K562 (cell line): ENCODE measurements around the gene TTC21A. TPM values are rescaled to one million over a fixed set of nuclear protein-coding genes. Genes with fewer than 3 reads are reported as not detected.

ENCODE experiments used
- ATF3 ChIP-seq, 2 experiments: fragments of 450-650 bp in 1 of 2; sonication (generic) in 1 of 2; formaldehyde crosslinking in 1 of 2; IDR thresholded peaks in 1 of 2; conservative IDR thresholded peaks in 1 of 2; 2 replicates each; pipeline versions ENCODE4 v1.6.1 to v1.8.1; 2016 to 2023; ENCODE audit warnings: mild to moderate bottlenecking in 2 of 2, moderate library complexity in 2 of 2, inconsistent platforms in 1 of 2, missing genetic modification reagents in 1 of 2
- CBFB ChIP-seq: sonication (generic); formaldehyde crosslinking; IDR thresholded peaks from 2 replicates; pipeline ENCODE4 v1.4.0; 2020; ENCODE audit warnings: mild to moderate bottlenecking, missing genetic modification reagents
- CBX5 ChIP-seq: IDR thresholded peaks from 2 replicates; pipeline ENCODE4 v1.6.1; 2014; ENCODE audit warnings: low read depth, borderline replicate concordance
- CCAR2 ChIP-seq: fragments of 200-400 bp; formaldehyde crosslinking; IDR thresholded peaks from 2 replicates; pipeline ENCODE4 v1.6.1; 2017; ENCODE audit warnings: mild to moderate bottlenecking, low read depth, low read length
- DEAF1 ChIP-seq: fragments of 450-650 bp; formaldehyde crosslinking; IDR thresholded peaks from 2 replicates; pipeline ENCODE4 v1.4.0; 2020; ENCODE audit warnings: mild to moderate bottlenecking, moderate library complexity
- DPF2 ChIP-seq: fragments of 450-650 bp; IDR thresholded peaks from 2 replicates; pipeline ENCODE4 v1.6.1; 2016
- GATAD2A ChIP-seq: fragments of 450-650 bp; IDR thresholded peaks from 2 replicates; pipeline ENCODE4 v1.6.1; 2017
- JUNB ChIP-seq: fragments of 450-650 bp; formaldehyde crosslinking; conservative IDR thresholded peaks from 2 replicates; pipeline ENCODE4 v1.4.0; 2020; ENCODE audit warnings: mild to moderate bottlenecking
- KDM5B ChIP-seq: fragments of 200-600 bp; sonication (generic); IDR thresholded peaks from 2 replicates; pipeline ENCODE4 v1.6.1; 2012; ENCODE audit warnings: low read depth, mild to moderate bottlenecking, moderate library complexity, low read length, control low read depth, inconsistent platforms; ENCODE audit not compliant: insufficient replicate concordance
- NCOA1 ChIP-seq: fragments of 450-650 bp; IDR thresholded peaks from 2 replicates; pipeline ENCODE4 v1.6.1; 2016; ENCODE audit warnings: low read depth
- POLR2A ChIP-seq: fragments of 450-650 bp; conservative IDR thresholded peaks from 2 replicates; pipeline ENCODE4 v1.6.1; 2016
- RB1 ChIP-seq: fragments of 450-650 bp; IDR thresholded peaks from 2 replicates; pipeline ENCODE4 v1.6.1; 2017; ENCODE audit warnings: low read depth, mild to moderate bottlenecking
- RBBP5 ChIP-seq: fragments of 200-600 bp; sonication (generic); IDR thresholded peaks from 2 replicates; pipeline ENCODE4 v1.6.1; 2012; ENCODE audit warnings: borderline replicate concordance, mild to moderate bottlenecking, low read length, control low read depth, inconsistent platforms; ENCODE audit not compliant: insufficient read depth, poor library complexity, severe bottlenecking
- RBFOX2 ChIP-seq: fragments of 200-400 bp; formaldehyde crosslinking; IDR thresholded peaks from 2 replicates; pipeline ENCODE4 v1.6.1; 2017; ENCODE audit warnings: low read depth, mild to moderate bottlenecking, low read length, moderate library complexity
- RCOR1 ChIP-seq, 2 experiments: IDR thresholded peaks; 2 replicates each; pipeline ENCODE4 v1.6.1; 2012; ENCODE audit warnings: low read depth in 2 of 2, low read length in 2 of 2, borderline replicate concordance in 1 of 2, improper control_type of control experiment in 1 of 2
- SRF ChIP-seq, 2 experiments: fragments of 250-450, 450-650 bp in 1 of 2; sonication (Bioruptor Pico) in 1 of 2; sonication (generic) in 1 of 2; formaldehyde crosslinking; IDR thresholded peaks; 2 replicates each; pipeline versions ENCODE4 v1.5.0 to v1.5.1; 2020 to 2022; ENCODE audit warnings: mild to moderate bottlenecking in 1 of 2, missing genetic modification reagents in 1 of 2
- STAT5A ChIP-seq: IDR thresholded peaks from 2 replicates; pipeline ENCODE4 v1.6.1; 2012; ENCODE audit warnings: low read length, inconsistent platforms, borderline replicate concordance
- TBP ChIP-seq: optimal IDR thresholded peaks from 2 replicates; pipeline ENCODE3; 2011; ENCODE audit warnings: low read depth, low read length, improper control_type of control experiment
- WHSC1 ChIP-seq: IDR thresholded peaks from one replicate; pipeline ENCODE4 v1.6.1; 2012; ENCODE audit warnings: low read length, control low read depth, inconsistent platforms
- ZBTB17 ChIP-seq: fragments of 450-650 bp; formaldehyde crosslinking; IDR thresholded peaks from 2 replicates; pipeline ENCODE4 v1.4.0; 2020; ENCODE audit warnings: mild to moderate bottlenecking
- ZBTB9 ChIP-seq: fragments of 450-650 bp; formaldehyde crosslinking; IDR thresholded peaks from 2 replicates; pipeline ENCODE4 v1.4.0; 2020; ENCODE audit warnings: mild to moderate bottlenecking, moderate library complexity
- ZNF311 ChIP-seq: fragments of 250-450 bp; sonication (Bioruptor Pico); IDR thresholded peaks from 2 replicates; pipeline ENCODE4 v1.4.0; 2020; ENCODE audit warnings: mild to moderate bottlenecking, moderate library complexity
- ZNF561 ChIP-seq: fragments of 450-650 bp; formaldehyde crosslinking; conservative IDR thresholded peaks from 2 replicates; pipeline ENCODE4 v1.4.0; 2020; ENCODE audit warnings: mild to moderate bottlenecking, moderate library complexity
- ZNF589 ChIP-seq: fragments of 200-800 bp; sonication (Bioruptor generic); IDR thresholded peaks from 2 replicates; pipeline ENCODE4 v1.6.1; 2016; ENCODE audit warnings: low read depth, missing genetic modification characterization, missing compliant biosample characterization
- ZNF699 ChIP-seq: fragments of 250-450 bp; sonication (Bioruptor Pico); IDR thresholded peaks from 2 replicates; pipeline ENCODE4 v1.8.0; 2021; ENCODE audit warnings: mild to moderate bottlenecking, moderate library complexity; ENCODE audit not compliant: insufficient replicate concordance
- ZNF707 ChIP-seq: fragments of 250-450 bp; sonication (Bioruptor Pico); conservative IDR thresholded peaks from 2 replicates; pipeline ENCODE4 v1.8.0; 2022; ENCODE audit warnings: inconsistent platforms, mild to moderate bottlenecking, moderate library complexity
- polyA plus RNA-seq, 8 experiments: library from polyadenylated mRNA; depleted of rRNA in 4 of 8; stranded (reverse) in 5 of 8; unstranded in 3 of 8; fragments of >200 nt; fragmentation: Nextera tagmentation in 2 of 8; fragmentation: Illumina TruSeq in 1 of 8; extraction: Ambion mirVana in 2 of 8; extraction: Trizol in 1 of 8; gene quantifications; 2 replicates each; pipeline versions ENCODE4 v1.2.1 to v1.2.3, GENCODE V29; 2011 to 2014; ENCODE audit warnings: inconsistent platforms in 1 of 8, missing spikeins in 1 of 8
- total RNA-seq, 7 experiments: library from RNA; depleted of rRNA in 6 of 7; stranded (reverse); fragments of >200 nt in 6 of 7; fragmentation: Illumina TruSeq in 2 of 7; extraction: Trizol in 2 of 7; gene quantifications; 2 replicates each; pipeline versions ENCODE4 v1.2.1 to v1.2.3, GENCODE V29; 2011 to 2021; ENCODE audit warnings: low replicate concordance in 1 of 7

TTC21A gene
- total and polyA plus RNA-seq, 9 of the 15 experiments (the other 6 are each of a cell fraction or from before 2014, with no cell fraction given): 0.22 to 1.4 (median 0.70) TPM

GRCh38 chr3:39177708-39178332, 70.3 kb downstream of the TTC21A start (continued):
- TF ChIP-seq ZBTB9 (CRISPR knock-in tag): peak; percentile 80
- peak; percentile 91 for TF ChIP-seq RBFOX2
- peak; percentile 45 for TF ChIP-seq RBBP5
- TF ChIP-seq KDM5B: peak; percentile 75
- TF ChIP-seq TBP: peak; percentile 89
- TF ChIP-seq CBFB (CRISPR knock-in tag): no peak
- TF ChIP-seq ZNF561 (CRISPR knock-in tag): no peak
- TF ChIP-seq ATF3 (IDR thresholded peaks at IDR 0.05): peak; percentile 77; the same call in 1 of the 2 replicates
- TF ChIP-seq ATF3 (CRISPR knock-in tag; conservative IDR thresholded peaks at IDR 0.05): no peak
- TF ChIP-seq CBX5: no peak
- no peak; the same call in 1 of the 2 replicates for TF ChIP-seq DPF2
- TF ChIP-seq CCAR2: no peak
- no peak for TF ChIP-seq WHSC1
- TF ChIP-seq NCOA1: peak; percentile 63; the same call in 1 of the 2 replicates
- TF ChIP-seq SRF (CRISPR knock-in tag; IDR thresholded peaks at IDR 0.05): 0 out of 4 replicates have a peak, but pooled peaks of 1 of the 2 experiments have one; percentile 38
- TF ChIP-seq ZNF311 (CRISPR knock-in tag): 0 out of 2 replicates have a peak, but pooled peaks have one; percentile 41
- TF ChIP-seq STAT5A: peak; percentile 73
- peak in 1 of 2 experiments; percentile 72; a peak in 2 of 4 replicates for TF ChIP-seq RCOR1 (IDR thresholded peaks at IDR 0.05; ENCODE audit: borderline replicate concordance in 1 of 2, low read depth in 2 of 2, low read length in 2 of 2)
- TF ChIP-seq GATAD2A: peak; percentile 83; the same call in 1 of the 2 replicates
- no peak for TF ChIP-seq ZNF707
- peak; percentile 29 for TF ChIP-seq ZNF589 (CRISPR knock-in tag)
- TF ChIP-seq JUNB (CRISPR knock-in tag): no peak
- peak; percentile 84 for TF ChIP-seq RB1
- TF ChIP-seq DEAF1 (CRISPR knock-in tag): no peak
- 0 out of 2 replicates have a peak, but pooled peaks have one; percentile 37 for TF ChIP-seq ZBTB17 (CRISPR knock-in tag)
- TF ChIP-seq ZNF699 (CRISPR knock-in tag): no peak
- peak; percentile 77 for TF ChIP-seq POLR2A
